Ascending aorta (tissue), 2 donors: ENCODE results near the gene ZNF138. TPM values are rescaled to one million over a fixed set of nuclear protein-coding genes. Genes with fewer than 3 reads are reported as not detected.
"Not testable (repeated sequence)": the region's sequence is repeated elsewhere in the genome, so short reads cannot be mapped to it uniquely, and the experiment has no call there.

Source experiments
- DNase-seq, 2 donors: peaks; one replicate each; pipeline ENCODE4 v3.0.0-alpha.2; 2019; ENCODE audit warnings: low spot score in 2 of 2
- H3K27ac ChIP-seq, 2 donors: fragments of 200-600 bp; sonication (generic); one replicate each; pipeline ENCODE4 v1.5.1; 2016 to 2017; ENCODE audit warnings: mild to moderate bottlenecking in 1 of 2
- H3K27me3 ChIP-seq: fragments of 200-600 bp; sonication (generic); one replicate; pipeline ENCODE4 v1.5.1; 2017
- H3K36me3 ChIP-seq, 2 donors: fragments of 200-600 bp; sonication (generic); one replicate each; pipeline ENCODE4 v1.5.1; 2016
- H3K4me1 ChIP-seq, 2 donors: fragments of 200-600 bp; sonication (generic); one replicate each; pipeline ENCODE4 v1.5.1; 2016 to 2017; ENCODE audit warnings: mild to moderate bottlenecking in 1 of 2
- H3K4me3 ChIP-seq, 2 donors: fragments of 200-600 bp; sonication (generic); one replicate each; pipeline ENCODE4 v1.5.1; 2016 to 2017; ENCODE audit warnings: mild to moderate bottlenecking in 1 of 2
- H3K9me3 ChIP-seq, 2 donors: fragments of 200-600 bp; sonication (generic); one replicate each; pipeline ENCODE4 v1.5.1; 2016
- CTCF ChIP-seq, 3 experiments: fragments of 200-600 bp in 2 of 3; fragments of 450-650 bp in 1 of 3; sonication (generic) in 2 of 3; IDR thresholded peaks; one replicate each; pipeline ENCODE4 v1.5.1; 2016 to 2019; ENCODE audit warnings: antibody characterized with exemption in 3 of 3, mild to moderate bottlenecking in 1 of 3, moderate library complexity in 1 of 3
- intact Hi-C: fragments of 100-400 bp; cut with DNase I; formaldehyde crosslinking; loops from one replicate; pipeline ENCODE4 v1.15.1; 2023
- total RNA-seq: library from RNA; depleted of rRNA; stranded (reverse); fragments of >200 nt; gene quantifications from one replicate; pipeline ENCODE4 v1.1.0, GENCODE V29; 2016

ZNF138 gene
- total RNA-seq, 1 donor from 2014 or later, result 2.0 TPM

DNA sequence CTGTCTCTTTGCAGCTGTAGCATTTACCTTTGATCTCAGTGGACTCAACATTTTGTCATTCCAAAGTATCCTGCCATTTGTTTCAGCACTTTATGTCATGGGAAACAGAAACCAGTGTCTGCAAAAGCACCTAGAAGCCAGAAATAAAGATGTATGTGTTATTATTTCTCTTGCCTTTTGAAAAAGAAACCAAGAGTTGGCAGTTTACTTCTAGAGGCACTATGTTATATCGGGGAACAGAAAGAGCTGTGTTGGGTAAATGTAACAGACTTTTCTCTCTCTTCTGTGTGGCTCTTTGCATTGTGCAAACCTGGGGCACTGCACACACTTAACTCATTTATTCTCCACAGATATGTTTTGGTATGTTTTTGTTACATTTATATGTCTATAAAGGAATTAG is 36.7 kb downstream of the ZNF138 start:
- H3K27me3 ChIP-seq, result no peaks in the 10 kb centered on the region
- H3K27ac ChIP-seq, result no peak overlapping the region
- H3K4me1 ChIP-seq, result no peaks in the 10 kb centered on the region
- intact Hi-C loops, result no loop called here
- peaks cover 0 to 8% of the 10 kb centered on the region in 2 donors for H3K36me3 ChIP-seq
- H3K9me3 ChIP-seq, result no peaks in the 10 kb centered on the region
- no peak for DNase-seq
- no peak for TF ChIP-seq CTCF (IDR thresholded peaks at IDR 0.05)
- no peak overlapping the region for H3K4me3 ChIP-seq

DNA sequence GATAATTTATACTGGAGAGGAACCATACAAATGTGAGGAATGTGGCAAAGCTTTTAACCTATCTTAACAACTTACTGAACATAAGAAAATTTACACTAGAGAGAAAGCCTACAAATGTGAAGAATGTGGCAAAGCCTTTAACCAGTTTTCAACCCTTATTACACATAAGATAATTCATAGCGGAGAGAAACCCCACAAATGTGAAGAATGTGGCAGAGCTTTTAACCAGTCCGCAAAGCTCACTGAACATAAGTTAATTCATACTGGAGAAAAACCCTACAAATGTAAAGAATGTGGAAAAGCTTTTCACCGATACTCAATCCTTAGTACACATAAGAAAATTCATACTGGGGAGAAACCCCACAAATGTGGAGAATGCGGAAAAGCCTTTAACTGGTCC is 37.9 kb downstream of the ZNF138 start:
- Histone ChIP-seq H3K9me3 (no peaks in the 10 kb centered on the region), H3K27me3 (no peaks in the 10 kb centered on the region), H3K36me3 (peaks cover 0 to 8% of the 10 kb centered on the region in 2 donors), H3K4me1 (no peaks in the 10 kb centered on the region), H3K27ac (no peak overlapping the region), H3K4me3 (no peak overlapping the region)
- no peak for TF ChIP-seq CTCF (IDR thresholded peaks at IDR 0.05)
- DNase-seq, result no peak
- intact Hi-C loops, result no loop called here

GRCh38 chr7:64834989-64835388 is 40.8 kb downstream of the ZNF138 start:
- Histone ChIP-seq H3K4me3 (no peak overlapping the region), H3K9me3 (no peaks in the 10 kb centered on the region), H3K4me1 (no peaks in the 10 kb centered on the region), H3K36me3 (peaks cover 0 to 8% of the 10 kb centered on the region in 2 donors), H3K27me3 (no peaks in the 10 kb centered on the region), H3K27ac (no peak overlapping the region)
- TF ChIP-seq CTCF (IDR thresholded peaks at IDR 0.05), result no peak
- intact Hi-C loops, result no loop called here
- no peak for DNase-seq

GRCh38 chr7:64835856-64836255 is 41.6 kb downstream of the ZNF138 start:
- H3K4me3 ChIP-seq, DNase-seq, H3K36me3 ChIP-seq, H3K27me3 ChIP-seq, H3K9me3 ChIP-seq, H3K27ac ChIP-seq, intact Hi-C loops, H3K4me1 ChIP-seq: not testable (repeated sequence)

GRCh38 chr7:64838051-64838450 is 43.8 kb downstream of the ZNF138 start:
- H3K4me3 ChIP-seq, DNase-seq, intact Hi-C loops, H3K36me3 ChIP-seq, H3K9me3 ChIP-seq, H3K4me1 ChIP-seq, H3K27me3 ChIP-seq, H3K27ac ChIP-seq: not testable (repeated sequence)

GRCh38 chr7:64838691-64839090 is 44.5 kb downstream of the ZNF138 start:
- DNase-seq, result no peak
- Histone ChIP-seq H3K36me3 (no peaks in the 10 kb centered on the region), H3K27me3 (no peaks in the 10 kb centered on the region), H3K9me3 (no peaks in the 10 kb centered on the region), H3K4me1 (no peaks in the 10 kb centered on the region), H3K27ac (no peak overlapping the region), H3K4me3 (no peak overlapping the region)
- no peak for TF ChIP-seq CTCF (IDR thresholded peaks at IDR 0.05)
- intact Hi-C loops, result no loop called here

- no peak overlapping the region for H3K27ac ChIP-seq
- intact Hi-C loops, result no loop called here
- no peak for DNase-seq
- H3K36me3 ChIP-seq, result no peaks in the 10 kb centered on the region
- H3K27me3 ChIP-seq, result no peaks in the 10 kb centered on the region
- H3K9me3 ChIP-seq, result no peaks in the 10 kb centered on the region
- H3K4me1 ChIP-seq, result no peaks in the 10 kb centered on the region
- TF ChIP-seq CTCF (IDR thresholded peaks at IDR 0.05), result no peak
- H3K4me3 ChIP-seq, result no peak overlapping the region
Measured at GRCh38 chr7:64839910-64840309, 45.7 kb downstream of the ZNF138 start.
